Activated T-cell treated with anti-CD3 and anti-CD28 coated beads, Interleukin-2, amount 50 U/mL, for 24 hours (primary cell): ENCODE data around the gene COL18A1.
"Not testable (repeated sequence)": the region's sequence is repeated elsewhere in the genome, so short reads cannot be mapped to it uniquely, and the experiment has no call there.

Source experiments
- DNase-seq: peaks from one replicate; pipeline ENCODE4 v3.0.0-alpha.2; 2020
- H3K27ac Mint-ChIP-seq: 2 replicates; pipeline ENCODE4 v1.8.0; 2020; ENCODE audit warnings: mild to moderate bottlenecking, mixed read lengths
- H3K27me3 Mint-ChIP-seq: 2 replicates; pipeline ENCODE4 v1.8.0; 2020; ENCODE audit warnings: mixed read lengths
- H3K36me3 Mint-ChIP-seq: 2 replicates; pipeline ENCODE4 v1.8.0; 2020; ENCODE audit warnings: low read depth, mixed read lengths
- H3K4me1 Mint-ChIP-seq: 2 replicates; pipeline ENCODE4 v1.8.0; 2020; ENCODE audit warnings: low read depth, mixed read lengths
- H3K4me3 Mint-ChIP-seq: 2 replicates; pipeline ENCODE4 v1.8.0; 2020; ENCODE audit warnings: mild to moderate bottlenecking, moderate library complexity, mixed read lengths
- H3K9me3 Mint-ChIP-seq: 2 replicates; pipeline ENCODE4 v1.8.0; 2020; ENCODE audit warnings: mixed read lengths

COL18A1 gene

GRCh38 chr21:45363921-45364467, 41.0 kb upstream of the COL18A1 start:
- H3K27ac Mint-ChIP-seq, result peak overlapping the region; percentile 53
- H3K9me3 Mint-ChIP-seq, result no peaks in the 10 kb centered on the region
- no peak overlapping the region for H3K4me3 Mint-ChIP-seq
- H3K27me3 Mint-ChIP-seq, result peaks cover 6% of the 10 kb centered on the region
- peaks cover 10% of the 10 kb centered on the region for H3K4me1 Mint-ChIP-seq
- H3K36me3 Mint-ChIP-seq, result no peaks in the 10 kb centered on the region
- peak; percentile 47 for DNase-seq

GRCh38 chr21:45364468-45365185, 40.3 kb upstream of the COL18A1 start:
- H3K36me3 Mint-ChIP-seq, result no peaks in the 10 kb centered on the region
- peak overlapping the region; percentile 53 for H3K27ac Mint-ChIP-seq
- H3K9me3 Mint-ChIP-seq, result no peaks in the 10 kb centered on the region
- no peak for DNase-seq
- no peak overlapping the region for H3K4me3 Mint-ChIP-seq
- peaks cover 10% of the 10 kb centered on the region for H3K4me1 Mint-ChIP-seq
- H3K27me3 Mint-ChIP-seq, result peaks cover 6% of the 10 kb centered on the region

- H3K27ac Mint-ChIP-seq, result no peak overlapping the region
These were observed 39.8 kb upstream of the COL18A1 start for GRCh38 chr21:45365186-45365607.

GRCh38 chr21:45365608-45366241, 39.2 kb upstream of the COL18A1 start:
- DNase-seq, result no peak
- Mint-ChIP-seq H3K27ac (no peak overlapping the region), H3K4me3 (no peak overlapping the region), H3K4me1 (peaks cover 16% of the 10 kb centered on the region), H3K9me3 (no peaks in the 10 kb centered on the region), H3K36me3 (no peaks in the 10 kb centered on the region), H3K27me3 (peaks cover 6% of the 10 kb centered on the region)

More at GRCh38 chr21:45365186-45365607, 39.8 kb upstream of the COL18A1 start:
- Mint-ChIP-seq H3K27me3 (peaks cover 6% of the 10 kb centered on the region), H3K4me3 (no peak overlapping the region), H3K36me3 (no peaks in the 10 kb centered on the region), H3K4me1 (peaks cover 13% of the 10 kb centered on the region), H3K9me3 (no peaks in the 10 kb centered on the region)
- DNase-seq, result no peak

GRCh38 chr21:45366476-45366875, 38.5 kb upstream of the COL18A1 start:
- H3K4me1 Mint-ChIP-seq, result peaks cover 16% of the 10 kb centered on the region
- H3K9me3 Mint-ChIP-seq, result no peaks in the 10 kb centered on the region
- H3K27ac Mint-ChIP-seq, result no peak overlapping the region
- H3K4me3 Mint-ChIP-seq, result no peak overlapping the region
- no peak for DNase-seq
- H3K36me3 Mint-ChIP-seq, result no peaks in the 10 kb centered on the region
- H3K27me3 Mint-ChIP-seq, result peaks cover 6% of the 10 kb centered on the region

GRCh38 chr21:45366931-45367401, 38.0 kb upstream of the COL18A1 start:
- no peak for DNase-seq
- Mint-ChIP-seq H3K27ac (no peak overlapping the region), H3K27me3 (peaks cover 8% of the 10 kb centered on the region)

GRCh38 chr21:45367402-45368351, 37.3 kb upstream of the COL18A1 start:
- H3K9me3 Mint-ChIP-seq, result no peaks in the 10 kb centered on the region
- no peak overlapping the region for H3K27ac Mint-ChIP-seq
- H3K27me3 Mint-ChIP-seq, result peaks cover 11% of the 10 kb centered on the region

More at GRCh38 chr21:45366931-45367401, 38.0 kb upstream of the COL18A1 start:
- no peak overlapping the region for H3K4me3 Mint-ChIP-seq
- no peaks in the 10 kb centered on the region for H3K36me3 Mint-ChIP-seq
- H3K4me1 Mint-ChIP-seq, result peaks cover 16% of the 10 kb centered on the region
- H3K9me3 Mint-ChIP-seq, result no peaks in the 10 kb centered on the region

GRCh38 chr21:45369018-45369417, 35.9 kb upstream of the COL18A1 start:
- H3K4me1 Mint-ChIP-seq, result peaks cover 13% of the 10 kb centered on the region
- H3K27ac Mint-ChIP-seq, H3K36me3 Mint-ChIP-seq, H3K9me3 Mint-ChIP-seq, H3K4me3 Mint-ChIP-seq, DNase-seq, H3K27me3 Mint-ChIP-seq: not testable (repeated sequence)

More at GRCh38 chr21:45367402-45368351, 37.3 kb upstream of the COL18A1 start:
- H3K36me3 Mint-ChIP-seq, result no peaks in the 10 kb centered on the region
- DNase-seq, result no peak
- peaks cover 16% of the 10 kb centered on the region for H3K4me1 Mint-ChIP-seq
- H3K4me3 Mint-ChIP-seq, result no peak overlapping the region

GRCh38 chr21:45370575-45370974, 34.4 kb upstream of the COL18A1 start:
- Mint-ChIP-seq H3K4me1 (peaks cover 6% of the 10 kb centered on the region), H3K4me3 (no peak overlapping the region), H3K27ac (no peak overlapping the region), H3K9me3 (no peaks in the 10 kb centered on the region), H3K36me3 (no peaks in the 10 kb centered on the region), H3K27me3 (peaks cover 9% of the 10 kb centered on the region)
- DNase-seq, result no peak

- H3K36me3 Mint-ChIP-seq, result no peaks in the 10 kb centered on the region
- peaks cover 9% of the 10 kb centered on the region for H3K27me3 Mint-ChIP-seq
- no peak overlapping the region for H3K4me3 Mint-ChIP-seq
- DNase-seq, result no peak
- peaks cover 6% of the 10 kb centered on the region for H3K4me1 Mint-ChIP-seq
- H3K27ac Mint-ChIP-seq, result no peak overlapping the region
- H3K9me3 Mint-ChIP-seq, result no peaks in the 10 kb centered on the region
These were observed 33.9 kb upstream of the COL18A1 start for GRCh38 chr21:45371081-45371480.

- no peaks in the 10 kb centered on the region for H3K36me3 Mint-ChIP-seq
- no peak overlapping the region for H3K4me3 Mint-ChIP-seq
- H3K4me1 Mint-ChIP-seq, result peaks cover 6% of the 10 kb centered on the region
- H3K9me3 Mint-ChIP-seq, result no peaks in the 10 kb centered on the region
- DNase-seq, result no peak
- H3K27me3 Mint-ChIP-seq, result peaks cover 9% of the 10 kb centered on the region
- H3K27ac Mint-ChIP-seq, result no peak overlapping the region
These were observed 33.3 kb upstream of the COL18A1 start for GRCh38 chr21:45371655-45372054.

- Mint-ChIP-seq H3K4me3 (no peak overlapping the region), H3K27ac (no peak overlapping the region), H3K4me1 (peaks cover 6% of the 10 kb centered on the region), H3K27me3 (peaks cover 10% of the 10 kb centered on the region), H3K9me3 (no peaks in the 10 kb centered on the region), H3K36me3 (no peaks in the 10 kb centered on the region)
- DNase-seq, result no peak
These were observed 32.1 kb upstream of the COL18A1 start for GRCh38 chr21:45372732-45373355.

- no peaks in the 10 kb centered on the region for H3K36me3 Mint-ChIP-seq
- H3K27ac Mint-ChIP-seq, result no peak overlapping the region
- no peak overlapping the region for H3K4me3 Mint-ChIP-seq
- H3K4me1 Mint-ChIP-seq, result peaks cover 6% of the 10 kb centered on the region
- H3K27me3 Mint-ChIP-seq, result peaks cover 19% of the 10 kb centered on the region
- no peaks in the 10 kb centered on the region for H3K9me3 Mint-ChIP-seq
- no peak for DNase-seq
These were observed 30.8 kb upstream of the COL18A1 start for GRCh38 chr21:45373991-45374816.
